CD8-positive, alpha-beta memory T cell (primary cell): ENCODE measurements around the gene C1S. TPM values are rescaled to one million over a fixed set of nuclear protein-coding genes. Genes with fewer than 3 reads are reported as not detected.
"Not testable (repeated sequence)": the region's sequence is repeated elsewhere in the genome, so short reads cannot be mapped to it uniquely, and the experiment has no call there.

Source experiments
- CTCF ChIA-PET: fragments of 350-600 bp; sonication (Branson Sonifier 250); formaldehyde crosslinking; loops from one replicate; lab custom pipeline; 2021; ENCODE audit warnings: antibody characterized with exemption; lab: Charles Lee
- POLR2A ChIA-PET: fragments of 350-600 bp; sonication (Branson Sonifier 250); formaldehyde crosslinking; loops from one replicate; lab custom pipeline; 2021; ENCODE audit warnings: antibody characterized with exemption; lab: Charles Lee
- DNase-seq, 5 donors: peaks; one replicate each; pipeline versions ENCODE4 v3.0.0 to v3.0.0-alpha.2; 2020 to 2022; ENCODE audit warnings: mixed read lengths in 1 of 5
- H3K27ac ChIP-seq: one replicate; pipeline ENCODE4 v1.7.0; 2013; ENCODE audit warnings: low read depth, mild to moderate bottlenecking, low read length, moderate library complexity
- H3K27me3 ChIP-seq: 2 replicates; pipeline ENCODE4 v1.7.0; 2013; ENCODE audit warnings: low read length, mild to moderate bottlenecking; ENCODE audit not compliant: insufficient read depth, poor library complexity, severe bottlenecking
- H3K36me3 ChIP-seq: 2 replicates; pipeline ENCODE4 v1.7.0; 2013; ENCODE audit warnings: mild to moderate bottlenecking, low read length, moderate library complexity; ENCODE audit not compliant: insufficient read depth
- H3K4me1 ChIP-seq: 2 replicates; pipeline ENCODE4 v1.7.0; 2013; ENCODE audit warnings: mild to moderate bottlenecking, low read length, moderate library complexity; ENCODE audit not compliant: insufficient read depth
- H3K4me3 ChIP-seq: 2 replicates; pipeline ENCODE4 v1.7.0; 2013; ENCODE audit warnings: mild to moderate bottlenecking, low read length
- H3K9me3 ChIP-seq: 2 replicates; pipeline ENCODE4 v1.7.0; 2013; ENCODE audit warnings: mild to moderate bottlenecking, low read length
- H3K27ac Mint-ChIP-seq, 8 donors: one replicate each; pipeline ENCODE4 v1.8.0; 2020 to 2021; ENCODE audit warnings: mixed read lengths in 8 of 8, mild to moderate bottlenecking in 6 of 8, inconsistent platforms in 3 of 8, moderate library complexity in 3 of 8
- H3K27me3 Mint-ChIP-seq, 2 donors: one replicate each; pipeline ENCODE4 v1.8.0; 2020 to 2021; ENCODE audit warnings: mixed read lengths in 2 of 2, mild to moderate bottlenecking in 1 of 2, moderate library complexity in 1 of 2
- H3K36me3 Mint-ChIP-seq, 3 donors: one replicate each; pipeline ENCODE4 v1.8.0; 2020 to 2021; ENCODE audit warnings: mixed read lengths in 3 of 3, inconsistent platforms in 1 of 3, mild to moderate bottlenecking in 1 of 3
- H3K4me1 Mint-ChIP-seq, 3 donors: one replicate each; pipeline ENCODE4 v1.8.0; 2020 to 2021; ENCODE audit warnings: mixed read lengths in 3 of 3, inconsistent platforms in 1 of 3, mild to moderate bottlenecking in 1 of 3
- H3K4me3 Mint-ChIP-seq, 7 donors: one replicate each; pipeline ENCODE4 v1.8.0; 2020 to 2021; ENCODE audit warnings: mixed read lengths in 7 of 7, mild to moderate bottlenecking in 6 of 7, moderate library complexity in 4 of 7, inconsistent platforms in 2 of 7
- H3K9me3 Mint-ChIP-seq, 5 donors: one replicate each; pipeline ENCODE4 v1.8.0; 2020 to 2022; ENCODE audit warnings: mixed read lengths in 5 of 5, mild to moderate bottlenecking in 3 of 5, moderate library complexity in 2 of 5, inconsistent platforms in 1 of 5
- polyA plus RNA-seq: library from polyadenylated mRNA; unstranded; fragments of 300-500 nt; fragmentation: Illumina TruSeq; gene quantifications from one replicate; pipeline ENCODE4 v1.2.3, GENCODE V29; 2021
- total RNA-seq, 2 experiments: library from RNA; stranded (reverse); gene quantifications; one replicate each; pipeline ENCODE4 v1.2.3, GENCODE V29; 2021

The C1S gene
- total and polyA plus RNA-seq, 3 experiments from 2014 or later = 0.64 to 0.83 TPM; not detected in 1

- H3K27me3 ChIP-seq = no peaks in the 10 kb centered on the region
- H3K4me1 Mint-ChIP-seq = peaks cover 0 to 6% (median 6%) of the 10 kb centered on the region in 3 donors
- H3K27me3 Mint-ChIP-seq = peaks cover 0 to 3% of the 10 kb centered on the region in 2 donors
- H3K27ac Mint-ChIP-seq = peak overlapping the region in 1 of 8 donors; percentile 33
- no peak overlapping the region for H3K4me3 ChIP-seq
- ChIA-PET CTCF (no interaction called here), POLR2A (no interaction called here)
- no peaks in the 10 kb centered on the region for H3K4me1 ChIP-seq
- H3K9me3 ChIP-seq = no peaks in the 10 kb centered on the region
- H3K36me3 ChIP-seq = no peaks in the 10 kb centered on the region
- H3K27ac ChIP-seq = no peak overlapping the region
- no peaks in the 10 kb centered on the region for H3K9me3 Mint-ChIP-seq
- no peak overlapping the region for H3K4me3 Mint-ChIP-seq
- no peak for DNase-seq
- no peaks in the 10 kb centered on the region for H3K36me3 Mint-ChIP-seq
Measured at GRCh38 chr12:7034464-7034863, 26.1 kb upstream of the C1S start.

- no peaks in the 10 kb centered on the region for H3K36me3 Mint-ChIP-seq
- ChIA-PET POLR2A (no interaction called here), CTCF (no interaction called here)
- H3K4me1 ChIP-seq = no peaks in the 10 kb centered on the region
- H3K4me3 Mint-ChIP-seq = no peak overlapping the region
- H3K36me3 ChIP-seq = no peaks in the 10 kb centered on the region
- DNase-seq = no peak
- H3K9me3 Mint-ChIP-seq = no peaks in the 10 kb centered on the region
- H3K27me3 ChIP-seq = no peaks in the 10 kb centered on the region
- peaks cover 0 to 3% of the 10 kb centered on the region in 2 donors for H3K27me3 Mint-ChIP-seq
- no peaks in the 10 kb centered on the region for H3K9me3 ChIP-seq
- H3K27ac ChIP-seq = no peak overlapping the region
- H3K4me3 ChIP-seq = no peak overlapping the region
- H3K4me1 Mint-ChIP-seq = peaks cover 0 to 6% (median 6%) of the 10 kb centered on the region in 3 donors
- H3K27ac Mint-ChIP-seq = no peak overlapping the region
Measured at GRCh38 chr12:7035463-7035862, 25.1 kb upstream of the C1S start.

- CTCF ChIA-PET, H3K36me3 Mint-ChIP-seq, H3K27ac ChIP-seq, H3K36me3 ChIP-seq, H3K9me3 ChIP-seq, DNase-seq, H3K9me3 Mint-ChIP-seq, POLR2A ChIA-PET, H3K27me3 ChIP-seq, H3K4me1 Mint-ChIP-seq, H3K27me3 Mint-ChIP-seq, H3K4me3 Mint-ChIP-seq, H3K4me1 ChIP-seq, H3K4me3 ChIP-seq: not testable (repeated sequence)
- H3K27ac Mint-ChIP-seq = peak overlapping the region in 1 of 8 donors; percentile 73
Measured at GRCh38 chr12:7037411-7037810, 23.1 kb upstream of the C1S start.

GRCh38 chr12:7038591-7038990 is 21.9 kb upstream of the C1S start:
- DNase-seq = no peak
- Mint-ChIP-seq H3K27ac (peak overlapping the region in 1 of 8 donors; percentile 27), H3K36me3 (no peaks in the 10 kb centered on the region), H3K9me3 (no peaks in the 10 kb centered on the region), H3K4me3 (no peak overlapping the region), H3K27me3 (no peaks in the 10 kb centered on the region), H3K4me1 (peaks cover 0 to 6% (median 6%) of the 10 kb centered on the region in 3 donors)
- H3K36me3 ChIP-seq = no peaks in the 10 kb centered on the region
- H3K27ac ChIP-seq = no peak overlapping the region
- POLR2A ChIA-PET = no interaction called here
- CTCF ChIA-PET = no interaction called here
- no peaks in the 10 kb centered on the region for H3K4me1 ChIP-seq
- no peaks in the 10 kb centered on the region for H3K9me3 ChIP-seq
- no peaks in the 10 kb centered on the region for H3K27me3 ChIP-seq
- H3K4me3 ChIP-seq = no peak overlapping the region

- Mint-ChIP-seq H3K27ac (no peak overlapping the region), H3K4me1 (peaks cover 0 to 6% (median 6%) of the 10 kb centered on the region in 3 donors), H3K27me3 (no peaks in the 10 kb centered on the region), H3K36me3 (no peaks in the 10 kb centered on the region), H3K4me3 (no peak overlapping the region), H3K9me3 (no peaks in the 10 kb centered on the region)
- Histone ChIP-seq H3K9me3 (no peaks in the 10 kb centered on the region), H3K36me3 (no peaks in the 10 kb centered on the region), H3K4me1 (no peaks in the 10 kb centered on the region), H3K4me3 (no peak overlapping the region), H3K27me3 (no peaks in the 10 kb centered on the region), H3K27ac (no peak overlapping the region)
- DNase-seq = no peak
- ChIA-PET POLR2A (no interaction called here), CTCF (no interaction called here)
Measured at GRCh38 chr12:7039403-7039802, 21.1 kb upstream of the C1S start.

GRCh38 chr12:7042842-7043241 is 17.7 kb upstream of the C1S start:
- Histone ChIP-seq H3K27me3 (no peaks in the 10 kb centered on the region), H3K9me3 (no peaks in the 10 kb centered on the region), H3K27ac (no peak overlapping the region), H3K4me3 (no peak overlapping the region), H3K36me3 (no peaks in the 10 kb centered on the region), H3K4me1 (peaks cover 10% of the 10 kb centered on the region)
- Mint-ChIP-seq H3K36me3 (no peaks in the 10 kb centered on the region), H3K9me3 (no peaks in the 10 kb centered on the region), H3K27ac (no peak overlapping the region), H3K4me1 (peaks cover 3 to 9% (median 7%) of the 10 kb centered on the region in 3 donors), H3K4me3 (no peak overlapping the region), H3K27me3 (no peaks in the 10 kb centered on the region)
- ChIA-PET POLR2A (no interaction called here), CTCF (interaction anchor here (1.5 to 2.3 kb wide), 2 partner anchors 10 to 118 kb away, joined by 4 to 6 read pairs; no protein-coding TSS in a partner anchor)
- DNase-seq = peak in 1 of 5 donors; percentile 3

- POLR2A ChIA-PET = no interaction called here
- Histone ChIP-seq H3K4me1 (peaks cover 10% of the 10 kb centered on the region), H3K27me3 (no peaks in the 10 kb centered on the region), H3K4me3 (no peak overlapping the region), H3K9me3 (no peaks in the 10 kb centered on the region), H3K36me3 (no peaks in the 10 kb centered on the region), H3K27ac (no peak overlapping the region)
- Mint-ChIP-seq H3K4me1 (peaks cover 3 to 9% (median 7%) of the 10 kb centered on the region in 3 donors), H3K9me3 (no peaks in the 10 kb centered on the region), H3K36me3 (no peaks in the 10 kb centered on the region), H3K27ac (peak overlapping the region in 2 of 8 donors; percentile 40 to 50), H3K4me3 (no peak overlapping the region), H3K27me3 (no peaks in the 10 kb centered on the region)
- CTCF ChIA-PET = no interaction called here
- DNase-seq = no peak
Measured at GRCh38 chr12:7045913-7046312, 14.6 kb upstream of the C1S start.

- Mint-ChIP-seq H3K36me3 (no peaks in the 10 kb centered on the region), H3K27me3 (no peaks in the 10 kb centered on the region), H3K27ac (peak overlapping the region in 2 of 8 donors; percentile 40 to 63), H3K4me1 (peaks cover 3 to 9% (median 7%) of the 10 kb centered on the region in 3 donors), H3K9me3 (no peaks in the 10 kb centered on the region), H3K4me3 (no peak overlapping the region)
- Histone ChIP-seq H3K36me3 (no peaks in the 10 kb centered on the region), H3K27me3 (no peaks in the 10 kb centered on the region), H3K27ac (no peak overlapping the region), H3K9me3 (no peaks in the 10 kb centered on the region), H3K4me3 (no peak overlapping the region), H3K4me1 (peaks cover 10% of the 10 kb centered on the region)
- DNase-seq = no peak
- ChIA-PET CTCF (no interaction called here), POLR2A (no interaction called here)
Measured at GRCh38 chr12:7046383-7047105, 14.0 kb upstream of the C1S start.
